Measurements from ENCODE around the gene RPEL1. TPM values are rescaled to one million over a fixed set of nuclear protein-coding genes. Genes with fewer than 3 reads are reported as not detected.
"Not testable (repeated sequence)": the region's sequence is repeated elsewhere in the genome, so short reads cannot be mapped to it uniquely, and the experiment has no call there.

Gene RPEL1
- total and polyA plus RNA-seq, 7 experiments from 2014 or later = not detected

DNA sequence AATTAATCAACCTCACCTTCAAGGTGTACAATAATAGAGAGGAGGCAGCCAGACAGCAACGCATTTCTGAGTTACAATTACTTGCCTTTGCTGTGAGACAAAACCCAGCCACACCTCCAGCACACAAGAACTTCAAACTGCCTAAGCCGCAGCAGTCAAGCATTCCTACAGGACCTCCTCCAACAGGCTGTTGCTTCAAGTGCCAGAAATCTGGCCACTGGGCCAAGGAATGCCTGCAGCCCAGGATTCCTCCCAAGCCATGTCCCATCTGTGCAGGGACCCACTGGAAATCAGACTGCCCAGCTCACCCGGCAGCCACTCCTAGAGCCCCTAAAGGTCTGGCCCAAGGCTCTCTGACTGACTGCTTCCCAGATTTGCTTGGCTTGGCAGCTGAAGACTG is 38.0 kb upstream of the RPEL1 start:
- CTCF ChIA-PET; H3K9me3 ChIP-seq (ENCODE audit: control insufficient read depth in 2 of 3, low read length in 3 of 3); H3K27ac ChIP-seq (ENCODE audit: low read depth, low read length); H3K27me3 ChIP-seq (ENCODE audit: control insufficient read depth in 2 of 2, insufficient read depth in 2 of 2, low read length in 2 of 2); H3K4me1 Mint-ChIP-seq; H3K4me3 Mint-ChIP-seq; H3K27ac Mint-ChIP-seq; intact Hi-C loops (cut with micrococcal nuclease); H3K36me3 ChIP-seq (ENCODE audit: control insufficient read depth in 2 of 3, insufficient read depth in 3 of 3, low read length in 3 of 3); DNase-seq; H3K27me3 Mint-ChIP-seq; H3K4me1 ChIP-seq (ENCODE audit: control insufficient read depth in 2 of 2, insufficient read depth in 2 of 2, low read length in 2 of 2); H3K4me3 ChIP-seq (ENCODE audit: low read length); H3K36me3 Mint-ChIP-seq; ATAC-seq; POLR2A ChIA-PET: not testable (repeated sequence)
- peaks cover 0 to 11% (median 5%) of the 10 kb centered on the region in 11 donors for H3K9me3 Mint-ChIP-seq

- H3K36me3 Mint-ChIP-seq; H3K27me3 ChIP-seq (ENCODE audit: control insufficient read depth in 2 of 2, insufficient read depth in 2 of 2, low read length in 2 of 2); H3K27me3 Mint-ChIP-seq; H3K9me3 ChIP-seq (ENCODE audit: control insufficient read depth in 2 of 3, low read length in 3 of 3); H3K27ac Mint-ChIP-seq; H3K36me3 ChIP-seq (ENCODE audit: control insufficient read depth in 2 of 3, insufficient read depth in 3 of 3, low read length in 3 of 3); POLR2A ChIA-PET; H3K4me1 ChIP-seq (ENCODE audit: control insufficient read depth in 2 of 2, insufficient read depth in 2 of 2, low read length in 2 of 2); DNase-seq; ATAC-seq; H3K27ac ChIP-seq (ENCODE audit: low read depth, low read length); intact Hi-C loops (cut with micrococcal nuclease); H3K4me3 Mint-ChIP-seq; H3K4me3 ChIP-seq (ENCODE audit: low read length); CTCF ChIA-PET; H3K4me1 Mint-ChIP-seq: not testable (repeated sequence)
- peaks cover 0 to 16% (median 10%) of the 10 kb centered on the region in 11 donors for H3K9me3 Mint-ChIP-seq
Measured at GRCh38 chr10:103210262-103210661, 35.4 kb upstream of the RPEL1 start.

GRCh38 chr10:103215601-103216000 is 30.1 kb upstream of the RPEL1 start:
- CTCF ChIA-PET = no interaction called here
- H3K4me3 Mint-ChIP-seq = no peak overlapping the region
- no peak overlapping the region for H3K27ac Mint-ChIP-seq
- no peaks in the 10 kb centered on the region for H3K27me3 ChIP-seq (ENCODE audit: control insufficient read depth in 2 of 2, insufficient read depth in 2 of 2, low read length in 2 of 2)
- H3K36me3 ChIP-seq (ENCODE audit: control insufficient read depth in 2 of 3, insufficient read depth in 3 of 3, low read length in 3 of 3) = no peaks in the 10 kb centered on the region
- peaks cover 0 to 10% (median 0%) of the 10 kb centered on the region in 5 donors for H3K27me3 Mint-ChIP-seq
- ATAC-seq (no peak), DNase-seq (no peak)
- POLR2A ChIA-PET = no interaction called here
- no peak overlapping the region for H3K27ac ChIP-seq (ENCODE audit: low read depth, low read length)
- H3K4me1 ChIP-seq (ENCODE audit: control insufficient read depth in 2 of 2, insufficient read depth in 2 of 2, low read length in 2 of 2) = no peaks in the 10 kb centered on the region
- peaks cover 0 to 7% (median 4%) of the 10 kb centered on the region in 5 donors for H3K36me3 Mint-ChIP-seq
- H3K9me3 Mint-ChIP-seq = peaks cover 0 to 16% (median 10%) of the 10 kb centered on the region in 11 donors
- no peaks in the 10 kb centered on the region for H3K9me3 ChIP-seq (ENCODE audit: control insufficient read depth in 2 of 3, low read length in 3 of 3)
- no peak overlapping the region for H3K4me3 ChIP-seq (ENCODE audit: low read length)
- intact Hi-C loops (cut with micrococcal nuclease) = no loop called here
- no peaks in the 10 kb centered on the region for H3K4me1 Mint-ChIP-seq

DNA sequence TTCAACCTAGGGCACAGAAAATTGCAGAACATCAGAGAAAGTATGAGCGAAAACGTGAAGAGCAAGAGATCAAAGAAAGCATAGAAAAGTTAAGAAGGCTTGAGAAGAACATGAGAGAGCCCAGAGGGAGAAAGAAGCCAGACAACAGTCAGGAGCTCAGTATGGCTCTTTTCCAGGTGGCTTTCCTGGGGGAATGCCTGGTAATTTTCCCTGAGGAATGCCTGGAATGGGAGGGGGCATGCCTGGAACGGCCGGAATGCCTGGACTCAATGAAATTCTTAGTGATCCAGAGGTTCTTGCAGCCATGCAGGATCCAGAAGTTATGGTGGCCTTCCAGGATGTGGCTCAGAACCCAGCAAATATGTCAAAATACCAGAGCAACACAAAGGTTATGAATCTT is 29.3 kb upstream of the RPEL1 start:
- H3K4me1 ChIP-seq (ENCODE audit: control insufficient read depth in 2 of 2, insufficient read depth in 2 of 2, low read length in 2 of 2); H3K36me3 Mint-ChIP-seq; DNase-seq; H3K27ac Mint-ChIP-seq; H3K4me3 Mint-ChIP-seq; CTCF ChIA-PET; H3K27ac ChIP-seq (ENCODE audit: low read depth, low read length); H3K27me3 ChIP-seq (ENCODE audit: control insufficient read depth in 2 of 2, insufficient read depth in 2 of 2, low read length in 2 of 2); ATAC-seq; intact Hi-C loops (cut with micrococcal nuclease); H3K36me3 ChIP-seq (ENCODE audit: control insufficient read depth in 2 of 3, insufficient read depth in 3 of 3, low read length in 3 of 3); H3K4me3 ChIP-seq (ENCODE audit: low read length); H3K4me1 Mint-ChIP-seq; H3K9me3 ChIP-seq (ENCODE audit: control insufficient read depth in 2 of 3, low read length in 3 of 3); POLR2A ChIA-PET; H3K27me3 Mint-ChIP-seq: not testable (repeated sequence)
- H3K9me3 Mint-ChIP-seq = peaks cover 0 to 16% (median 10%) of the 10 kb centered on the region in 11 donors

GRCh38 chr10:103224133-103224532 is 21.6 kb upstream of the RPEL1 start:
- intact Hi-C loops (cut with micrococcal nuclease) = no loop called here
- Histone ChIP-seq H3K36me3 (ENCODE audit: control insufficient read depth in 2 of 3, insufficient read depth in 3 of 3, low read length in 3 of 3) (no peaks in the 10 kb centered on the region), H3K9me3 (ENCODE audit: control insufficient read depth in 2 of 3, low read length in 3 of 3) (peaks cover 0 to 13% (median 0%) of the 10 kb centered on the region in 3 experiments), H3K27ac (ENCODE audit: low read depth, low read length) (no peak overlapping the region), H3K4me3 (ENCODE audit: low read length) (no peak overlapping the region), H3K4me1 (ENCODE audit: control insufficient read depth in 2 of 2, insufficient read depth in 2 of 2, low read length in 2 of 2) (no peaks in the 10 kb centered on the region), H3K27me3 (ENCODE audit: control insufficient read depth in 2 of 2, insufficient read depth in 2 of 2, low read length in 2 of 2) (no peaks in the 10 kb centered on the region)
- no peak for DNase-seq
- POLR2A ChIA-PET = no interaction called here
- ATAC-seq = no peak
- no peak overlapping the region for H3K27ac Mint-ChIP-seq
- peaks cover 5 to 15% (median 10%) of the 10 kb centered on the region in 5 donors for H3K36me3 Mint-ChIP-seq
- H3K4me1 Mint-ChIP-seq = peaks cover 0 to 2% (median 0%) of the 10 kb centered on the region in 7 donors
- peaks cover 7 to 29% (median 16%) of the 10 kb centered on the region in 11 donors for H3K9me3 Mint-ChIP-seq
- CTCF ChIA-PET = no interaction called here
- no peaks in the 10 kb centered on the region for H3K27me3 Mint-ChIP-seq
- H3K4me3 Mint-ChIP-seq = no peak overlapping the region

- ATAC-seq; H3K4me1 ChIP-seq (ENCODE audit: control insufficient read depth in 2 of 2, insufficient read depth in 2 of 2, low read length in 2 of 2); intact Hi-C loops (cut with micrococcal nuclease): not testable (repeated sequence)
Measured at GRCh38 chr10:103224721-103225120, 21.0 kb upstream of the RPEL1 start.

DNA sequence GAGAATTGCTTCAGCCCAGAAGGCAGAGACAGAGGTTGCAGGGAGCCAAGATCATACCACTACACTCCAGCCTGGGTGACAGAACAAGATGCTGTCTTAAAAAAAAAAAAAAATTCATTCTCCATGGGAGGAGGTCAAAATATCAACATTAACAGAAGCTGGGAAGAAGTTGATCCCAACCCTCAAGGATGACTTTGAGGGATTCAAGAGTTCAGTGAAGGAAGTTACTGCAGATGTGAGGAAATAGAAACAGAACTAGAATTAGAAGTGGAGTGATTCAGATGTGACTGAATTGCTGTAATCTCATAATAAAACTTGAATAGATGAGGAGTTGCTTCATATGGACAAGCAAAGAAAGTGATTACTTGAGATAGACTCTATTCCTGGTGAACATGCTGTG is 19.7 kb upstream of the RPEL1 start:
- H3K4me3 ChIP-seq (ENCODE audit: low read length) = no peak overlapping the region

More at GRCh38 chr10:103224721-103225120, 21.0 kb upstream of the RPEL1 start:
- H3K4me3 Mint-ChIP-seq; H3K27ac ChIP-seq (ENCODE audit: low read depth, low read length); CTCF ChIA-PET; H3K27me3 ChIP-seq (ENCODE audit: control insufficient read depth in 2 of 2, insufficient read depth in 2 of 2, low read length in 2 of 2); DNase-seq; H3K36me3 ChIP-seq (ENCODE audit: control insufficient read depth in 2 of 3, insufficient read depth in 3 of 3, low read length in 3 of 3); H3K4me3 ChIP-seq (ENCODE audit: low read length); POLR2A ChIA-PET; H3K27me3 Mint-ChIP-seq; H3K27ac Mint-ChIP-seq; H3K4me1 Mint-ChIP-seq: not testable (repeated sequence)
- peaks cover 7 to 29% (median 16%) of the 10 kb centered on the region in 11 donors for H3K9me3 Mint-ChIP-seq
- peaks cover 0 to 13% (median 0%) of the 10 kb centered on the region in 3 experiments for H3K9me3 ChIP-seq (ENCODE audit: control insufficient read depth in 2 of 3, low read length in 3 of 3)
- peaks cover 5 to 15% (median 10%) of the 10 kb centered on the region in 5 donors for H3K36me3 Mint-ChIP-seq

More for the DNA sequence above, 19.7 kb upstream of the RPEL1 start:
- intact Hi-C loops (cut with micrococcal nuclease) = no loop called here
- Histone ChIP-seq H3K4me1 (ENCODE audit: control insufficient read depth in 2 of 2, insufficient read depth in 2 of 2, low read length in 2 of 2) (no peaks in the 10 kb centered on the region), H3K27ac (ENCODE audit: low read depth, low read length) (no peak overlapping the region), H3K36me3 (ENCODE audit: control insufficient read depth in 2 of 3, insufficient read depth in 3 of 3, low read length in 3 of 3) (no peaks in the 10 kb centered on the region), H3K9me3 (ENCODE audit: control insufficient read depth in 2 of 3, low read length in 3 of 3) (peaks cover 0 to 13% (median 0%) of the 10 kb centered on the region in 3 experiments), H3K27me3 (ENCODE audit: control insufficient read depth in 2 of 2, insufficient read depth in 2 of 2, low read length in 2 of 2) (no peaks in the 10 kb centered on the region)
- Mint-ChIP-seq H3K27ac (no peak overlapping the region), H3K36me3 (peaks cover 5 to 15% (median 10%) of the 10 kb centered on the region in 5 donors), H3K9me3 (peaks cover 7 to 29% (median 16%) of the 10 kb centered on the region in 11 donors), H3K4me3 (no peak overlapping the region), H3K4me1 (peaks cover 0 to 2% (median 0%) of the 10 kb centered on the region in 7 donors), H3K27me3 (no peaks in the 10 kb centered on the region)
- ATAC-seq (no peak), DNase-seq (no peak)
- POLR2A ChIA-PET = no interaction called here
- CTCF ChIA-PET = no interaction called here

Data from naive thymus-derived CD4-positive, alpha-beta T cell (primary cell).